Breast epithelium (tissue), 4 donors: ENCODE measurements around the gene ATP8B4. TPM values are rescaled to one million over a fixed set of nuclear protein-coding genes. Genes with fewer than 3 reads are reported as not detected.

ENCODE experiments used
- DNase-seq, 2 donors: peaks; one replicate each; pipeline ENCODE4 v3.0.0-alpha.2; 2019; ENCODE audit warnings: low spot score in 2 of 2
- H3K27ac ChIP-seq, 2 donors: fragments of 200-600 bp; sonication (generic) in 1 of 2; one replicate each; pipeline ENCODE4 v1.5.1; 2016 to 2019; ENCODE audit warnings: mild to moderate bottlenecking in 1 of 2
- H3K27me3 ChIP-seq, 2 donors: fragments of 200-600 bp; sonication (generic) in 1 of 2; one replicate each; pipeline versions ENCODE4 v1.5.1 to v1.6.0; 2017 to 2019; ENCODE audit warnings: control low read depth in 1 of 2, mild to moderate bottlenecking in 1 of 2
- H3K36me3 ChIP-seq: fragments of 200-600 bp; one replicate; pipeline ENCODE4 v1.5.1; 2019
- H3K4me1 ChIP-seq, 2 donors: fragments of 200-600 bp; sonication (generic); one replicate each; pipeline ENCODE4 v1.5.1; 2016 to 2019; ENCODE audit warnings: control low read depth in 1 of 2
- H3K4me3 ChIP-seq, 3 donors: fragments of 200-600 bp; sonication (generic); 1 replicate in 2 of 3; 2 replicates in 1 of 3; pipeline ENCODE4 v1.5.1; 2016 to 2019; ENCODE audit warnings: mild to moderate bottlenecking in 3 of 3, moderate library complexity in 2 of 3
- H3K9me3 ChIP-seq, 2 donors: fragments of 200-600 bp; sonication (generic) in 1 of 2; one replicate each; pipeline ENCODE4 v1.5.1; 2016 to 2019; ENCODE audit warnings: control low read depth in 1 of 2
- POLR2A ChIP-seq: fragments of 450-650 bp; IDR thresholded peaks from one replicate; pipeline ENCODE4 v1.6.1; 2016; ENCODE audit warnings: antibody characterized with exemption, mild to moderate bottlenecking, moderate library complexity
- POLR2AphosphoS5 ChIP-seq, 3 donors: sonication (generic); formaldehyde crosslinking; IDR thresholded peaks; one replicate each; pipeline ENCODE4 v1.6.1; 2017; ENCODE audit warnings: antibody characterized with exemption in 3 of 3
- intact Hi-C: fragments of 100-400 bp; cut with DNase I; formaldehyde crosslinking; loops from one replicate; pipeline ENCODE4 v1.15.1; 2023; ENCODE audit warnings: low total_unique reads
- total RNA-seq, 3 donors: library from RNA; depleted of rRNA; stranded (reverse); fragments of >200 nt; gene quantifications; one replicate each; pipeline ENCODE4 v1.1.0, GENCODE V29; 2016
- TF ChIP-seq, protein P1 (sequence below), 3 donors: fragments of 450-650 bp; IDR thresholded peaks; one replicate each; pipeline ENCODE4 v1.5.1; 2016 to 2017; ENCODE audit warnings: antibody characterized with exemption in 3 of 3, mild to moderate bottlenecking in 3 of 3, moderate library complexity in 3 of 3

The ATP8B4 gene
- total RNA-seq, 3 donors from 2014 or later, result 7.9 to 28.3 (median 9.5) TPM

- no peaks in the 10 kb centered on the region for H3K4me1 ChIP-seq
- no peak for DNase-seq
- intact Hi-C loops, result no loop called here
- TF ChIP-seq POLR2AphosphoS5 (IDR thresholded peaks at IDR 0.05), result no peak
- TF ChIP-seq, protein P1, sequence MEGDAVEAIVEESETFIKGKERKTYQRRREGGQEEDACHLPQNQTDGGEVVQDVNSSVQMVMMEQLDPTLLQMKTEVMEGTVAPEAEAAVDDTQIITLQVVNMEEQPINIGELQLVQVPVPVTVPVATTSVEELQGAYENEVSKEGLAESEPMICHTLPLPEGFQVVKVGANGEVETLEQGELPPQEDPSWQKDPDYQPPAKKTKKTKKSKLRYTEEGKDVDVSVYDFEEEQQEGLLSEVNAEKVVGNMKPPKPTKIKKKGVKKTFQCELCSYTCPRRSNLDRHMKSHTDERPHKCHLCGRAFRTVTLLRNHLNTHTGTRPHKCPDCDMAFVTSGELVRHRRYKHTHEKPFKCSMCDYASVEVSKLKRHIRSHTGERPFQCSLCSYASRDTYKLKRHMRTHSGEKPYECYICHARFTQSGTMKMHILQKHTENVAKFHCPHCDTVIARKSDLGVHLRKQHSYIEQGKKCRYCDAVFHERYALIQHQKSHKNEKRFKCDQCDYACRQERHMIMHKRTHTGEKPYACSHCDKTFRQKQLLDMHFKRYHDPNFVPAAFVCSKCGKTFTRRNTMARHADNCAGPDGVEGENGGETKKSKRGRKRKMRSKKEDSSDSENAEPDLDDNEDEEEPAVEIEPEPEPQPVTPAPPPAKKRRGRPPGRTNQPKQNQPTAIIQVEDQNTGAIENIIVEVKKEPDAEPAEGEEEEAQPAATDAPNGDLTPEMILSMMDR (IDR thresholded peaks at IDR 0.05), result no peak
- TF ChIP-seq POLR2A, result no peak
- H3K36me3 ChIP-seq, result no peaks in the 10 kb centered on the region
- H3K4me3 ChIP-seq, result no peak overlapping the region
- H3K27me3 ChIP-seq, result no peaks in the 10 kb centered on the region
- H3K27ac ChIP-seq, result no peak overlapping the region
- H3K9me3 ChIP-seq, result no peaks in the 10 kb centered on the region
Measured at GRCh38 chr15:50131617-50132016, 12.6 kb upstream of the ATP8B4 start.

DNA sequence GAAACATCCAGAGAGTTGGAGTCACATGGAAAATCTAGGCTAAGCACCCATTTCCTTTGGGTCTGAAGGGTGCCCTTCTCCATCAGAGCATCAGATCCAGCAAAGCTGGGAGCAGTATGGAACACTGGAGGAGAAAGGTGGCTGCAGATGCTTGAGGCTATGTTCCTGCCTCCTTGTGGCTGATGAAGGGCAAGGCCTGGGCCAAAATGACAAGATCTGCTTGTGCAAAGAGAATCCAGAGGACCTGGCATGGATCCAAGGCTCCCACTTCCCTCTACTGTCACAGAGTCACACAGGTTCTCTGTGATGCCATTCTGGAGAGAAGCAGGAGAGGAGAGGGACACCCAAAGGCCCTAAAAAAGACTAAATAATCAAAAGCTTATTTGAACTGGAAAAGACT lies 9.2 kb upstream of the ATP8B4 start:
- no peak overlapping the region for H3K27ac ChIP-seq

GRCh38 chr15:50127255-50127777 lies 8.3 kb upstream of the ATP8B4 start:
- Histone ChIP-seq H3K4me1 (no peaks in the 10 kb centered on the region), H3K27ac (no peak overlapping the region), H3K4me3 (no peak overlapping the region), H3K9me3 (peaks cover 0 to 4% of the 10 kb centered on the region in 2 donors), H3K36me3 (no peaks in the 10 kb centered on the region), H3K27me3 (no peaks in the 10 kb centered on the region)
- TF ChIP-seq, protein P1 (IDR thresholded peaks at IDR 0.05), result no peak
- TF ChIP-seq POLR2A (no peak), POLR2AphosphoS5 (IDR thresholded peaks at IDR 0.05) (no peak)
- DNase-seq, result no peak
- intact Hi-C loops, result no loop called here

More for the DNA sequence above, 9.2 kb upstream of the ATP8B4 start:
- TF ChIP-seq POLR2AphosphoS5 (IDR thresholded peaks at IDR 0.05) (no peak), POLR2A (no peak)
- TF ChIP-seq, protein P1 (IDR thresholded peaks at IDR 0.05), result no peak
- no peak overlapping the region for H3K4me3 ChIP-seq
- H3K4me1 ChIP-seq, result no peaks in the 10 kb centered on the region
- H3K36me3 ChIP-seq, result no peaks in the 10 kb centered on the region
- no peaks in the 10 kb centered on the region for H3K27me3 ChIP-seq
- DNase-seq, result peak in 1 of 2 donors; percentile 53
- H3K9me3 ChIP-seq, result peaks cover 0 to 4% of the 10 kb centered on the region in 2 donors
- intact Hi-C loops, result no loop called here

GRCh38 chr15:50126072-50126471 lies 7.0 kb upstream of the ATP8B4 start:
- no peak overlapping the region for H3K27ac ChIP-seq
- H3K27me3 ChIP-seq, result no peaks in the 10 kb centered on the region
- H3K4me1 ChIP-seq, result no peaks in the 10 kb centered on the region
- TF ChIP-seq, protein P1 (IDR thresholded peaks at IDR 0.05), result no peak
- no peak for TF ChIP-seq POLR2A
- TF ChIP-seq POLR2AphosphoS5 (IDR thresholded peaks at IDR 0.05), result no peak
- no peaks in the 10 kb centered on the region for H3K36me3 ChIP-seq
- H3K9me3 ChIP-seq, result peaks cover 0 to 4% of the 10 kb centered on the region in 2 donors
- no peak overlapping the region for H3K4me3 ChIP-seq
- intact Hi-C loops, result no loop called here
- no peak for DNase-seq

DNA sequence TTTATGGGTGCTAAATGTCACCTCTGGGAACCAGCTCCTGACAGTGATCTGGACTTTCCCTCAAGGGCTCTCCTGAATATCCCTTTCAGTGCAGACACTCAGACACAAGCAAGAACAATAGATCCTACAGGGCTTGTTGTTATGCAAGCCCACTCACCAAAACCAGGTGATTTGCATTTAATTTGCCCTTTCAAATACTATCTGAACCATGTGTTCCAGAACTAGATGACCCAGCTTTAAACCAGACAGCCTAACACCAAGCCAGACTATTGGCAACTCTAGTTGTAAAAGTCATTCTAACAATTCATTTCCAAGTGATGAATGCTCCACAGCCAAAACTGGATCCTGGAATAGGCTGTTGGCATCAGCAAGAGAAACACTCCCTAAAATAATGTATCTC lies 5.6 kb upstream of the ATP8B4 start:
- Histone ChIP-seq H3K36me3 (no peaks in the 10 kb centered on the region), H3K9me3 (peaks cover 0 to 4% of the 10 kb centered on the region in 2 donors), H3K27ac (no peak overlapping the region), H3K4me1 (no peaks in the 10 kb centered on the region), H3K27me3 (no peaks in the 10 kb centered on the region), H3K4me3 (no peak overlapping the region)
- DNase-seq, result no peak
- TF ChIP-seq, protein P1 (IDR thresholded peaks at IDR 0.05), result no peak
- TF ChIP-seq POLR2AphosphoS5 (IDR thresholded peaks at IDR 0.05) (no peak), POLR2A (no peak)
- intact Hi-C loops, result no loop called here
